Sciatic nerve (tissue), 2 donors: Measurements from ENCODE around the gene RNU6-9. TPM values are rescaled to one million over a fixed set of nuclear protein-coding genes. Genes with fewer than 3 reads are reported as not detected.

Experiments
- ATAC-seq: fragments of 200-7000 bp; cut with Tn5 transposase; one replicate; pipeline ENCODE4 v1.9.1; 2020; ENCODE audit warnings: mild to moderate bottlenecking, moderate library complexity
- DNase-seq: peaks from one replicate; pipeline ENCODE4 v3.0.0-alpha.2; 2020; ENCODE audit warnings: low spot score
- intact Hi-C: fragments of 100-400 bp; cut with DNase I; formaldehyde crosslinking; loops from one replicate; pipeline ENCODE4 v1.14.2; 2022
- total RNA-seq: library from RNA; stranded (reverse); fragmentation: NEBNext Ultra II Directional; extraction: Animal tissue kit (Norgen Biotek cat#: 25700); gene quantifications from one replicate; pipeline ENCODE4 v1.2.1, GENCODE V29; 2021
- donor health status: DM: no; HTN: no; CAD: no.
- donor health status: DM: no; HTN: no; CAD: no.

The RNU6-9 gene
- total RNA-seq, 1 donor from 2014 or later = not detected

GRCh38 chr19:926323-926588 lies 33.0 kb downstream of the RNU6-9 start:
- ATAC-seq (no peak), DNase-seq (no peak)
- intact Hi-C loops = loop anchor here (2.0 kb wide), 1 partner anchor 57 kb away; no protein-coding TSS in a partner anchor

- peak; percentile 85 for DNase-seq
- ATAC-seq = peak; percentile 73
- intact Hi-C loops = loop anchor here (2.0 kb wide), 1 partner anchor 56 kb away; no protein-coding TSS in a partner anchor
These were observed 33.5 kb downstream of the RNU6-9 start for GRCh38 chr19:926589-927350.

GRCh38 chr19:927351-927779 lies 34.1 kb downstream of the RNU6-9 start:
- ATAC-seq = peak; percentile 28
- peak; percentile 83 for DNase-seq
- intact Hi-C loops = loop anchor here (2.0 kb wide), 1 partner anchor 55 kb away; no protein-coding TSS in a partner anchor

GRCh38 chr19:927780-928401 lies 34.6 kb downstream of the RNU6-9 start:
- intact Hi-C loops = loop anchor here (2.0 kb wide), 1 partner anchor 55 kb away; no protein-coding TSS in a partner anchor
- DNase-seq = no peak
- ATAC-seq = peak; percentile 2

- no peak for ATAC-seq
- intact Hi-C loops = no loop called here
- DNase-seq = no peak
These were observed 35.4 kb downstream of the RNU6-9 start for GRCh38 chr19:928471-929202.

- intact Hi-C loops = no loop called here
- DNase-seq = no peak
- no peak for ATAC-seq
These were observed 36.1 kb downstream of the RNU6-9 start for GRCh38 chr19:929203-929890.

- intact Hi-C loops = no loop called here
These were observed 36.6 kb downstream of the RNU6-9 start for GRCh38 chr19:929891-930258.

GRCh38 chr19:931860-932647 lies 38.8 kb downstream of the RNU6-9 start:
- DNase-seq (no peak), ATAC-seq (no peak)
- intact Hi-C loops = no loop called here

More at GRCh38 chr19:929891-930258, 36.6 kb downstream of the RNU6-9 start:
- DNase-seq (no peak), ATAC-seq (no peak)

GRCh38 chr19:932648-933552 lies 39.6 kb downstream of the RNU6-9 start:
- ATAC-seq (peak; percentile 91), DNase-seq (peak; percentile 87)
- intact Hi-C loops = no loop called here

- intact Hi-C loops = no loop called here
- DNase-seq = no peak
- no peak for ATAC-seq
These were observed 40.2 kb downstream of the RNU6-9 start for GRCh38 chr19:933553-933882.

GRCh38 chr19:934197-934840 lies 41.0 kb downstream of the RNU6-9 start:
- DNase-seq (no peak), ATAC-seq (no peak)
- intact Hi-C loops = no loop called here

- peak; percentile 87 for DNase-seq
- peak; percentile 79 for ATAC-seq
- intact Hi-C loops = loop anchor here (5.0 kb wide), 1 partner anchor 302 kb away; the partner anchor contains the start of gene CBARP
These were observed 41.7 kb downstream of the RNU6-9 start for GRCh38 chr19:934865-935479.

- ATAC-seq (no peak), DNase-seq (no peak)
- intact Hi-C loops = loop anchor here (5.0 kb wide), 1 partner anchor 301 kb away; the partner anchor contains the start of gene CBARP
These were observed 42.9 kb downstream of the RNU6-9 start for GRCh38 chr19:936175-936546.

GRCh38 chr19:937259-937694 lies 44.0 kb downstream of the RNU6-9 start:
- DNase-seq (no peak), ATAC-seq (no peak)
- intact Hi-C loops = loop anchor here (5.0 kb wide), 1 partner anchor 300 kb away; the partner anchor contains the start of gene CBARP

GRCh38 chr19:938233-938923 lies 45.1 kb downstream of the RNU6-9 start:
- no peak for DNase-seq
- intact Hi-C loops = loop anchor here (5.0 kb wide), 1 partner anchor 299 kb away; the partner anchor contains the start of gene CBARP
- ATAC-seq = no peak

GRCh38 chr19:939439-939838 lies 46.2 kb downstream of the RNU6-9 start:
- ATAC-seq (no peak), DNase-seq (no peak)
- intact Hi-C loops = loop anchor here (5.0 kb wide), 1 partner anchor 298 kb away; the partner anchor contains the start of gene CBARP
